Fibroblast of mammary gland (primary cell): Measurements from ENCODE around the gene HEG1.
"Not testable (repeated sequence)": the region's sequence is repeated elsewhere in the genome, so short reads cannot be mapped to it uniquely, and the experiment has no call there.

Experiments
- DNase-seq: peaks from one replicate; pipeline ENCODE4 v3.0.0-alpha.2; 2010; ENCODE audit warnings: low read depth
- H3K4me3 ChIP-seq: 2 replicates; pipeline ENCODE4 v1.5.1; 2011; ENCODE audit warnings: low read depth, mild to moderate bottlenecking, low read length, moderate library complexity; ENCODE audit not compliant: control insufficient read depth
- CTCF ChIP-seq: conservative IDR thresholded peaks from 2 replicates; pipeline ENCODE4 v1.5.1; 2011; ENCODE audit warnings: low read depth, low read length, inconsistent platforms; ENCODE audit not compliant: control insufficient read depth, insufficient read depth

HEG1 gene

GRCh38 chr3:125098611-125099291 is 43.0 kb upstream of the HEG1 start:
- H3K4me3 ChIP-seq: no peak overlapping the region
- DNase-seq: peak; percentile 73
- no peak for TF ChIP-seq CTCF

- no peak for TF ChIP-seq CTCF
- DNase-seq: no peak
- H3K4me3 ChIP-seq: no peak overlapping the region
Observed at GRCh38 chr3:125090649-125091048, 34.9 kb upstream of the HEG1 start.

- no peak for TF ChIP-seq CTCF
- no peak overlapping the region for H3K4me3 ChIP-seq
- peak; percentile 70 for DNase-seq
Observed at GRCh38 chr3:125087768-125088391, 32.1 kb upstream of the HEG1 start.

GRCh38 chr3:125085166-125085565 is 29.4 kb upstream of the HEG1 start:
- DNase-seq: no peak
- H3K4me3 ChIP-seq: no peak overlapping the region
- no peak for TF ChIP-seq CTCF

GRCh38 chr3:125083776-125084175 is 28.0 kb upstream of the HEG1 start:
- H3K4me3 ChIP-seq: no peak overlapping the region
- TF ChIP-seq CTCF: no peak
- DNase-seq: peak; percentile 65

- H3K4me3 ChIP-seq: not testable (repeated sequence)
- peak; percentile 45 for DNase-seq
Observed at GRCh38 chr3:125082339-125082738, 26.5 kb upstream of the HEG1 start.

- H3K4me3 ChIP-seq: no peak overlapping the region
- DNase-seq: no peak
- TF ChIP-seq CTCF: no peak
Observed at GRCh38 chr3:125080077-125080476, 24.3 kb upstream of the HEG1 start.
